Aorta (tissue), 5 donors: ENCODE measurements around the gene CALHM6. TPM values are rescaled to one million over a fixed set of nuclear protein-coding genes. Genes with fewer than 3 reads are reported as not detected.

Experiments
- ATAC-seq: fragments of 200-7000 bp; cut with Tn5 transposase; one replicate; pipeline ENCODE4 v1.9.1; 2022; ENCODE audit warnings: moderate library complexity; ENCODE audit not compliant: low FRiP score
- DNase-seq, 2 donors: peaks; one replicate each; pipeline ENCODE4 v3.0.0-alpha.2; 2020
- H3K27ac ChIP-seq, 2 donors: one replicate each; pipeline ENCODE4 v1.5.1; 2013; ENCODE audit warnings: low read length in 2 of 2, mild to moderate bottlenecking in 2 of 2, moderate library complexity in 2 of 2, control low read depth in 1 of 2, inconsistent platforms in 1 of 2, low read depth in 1 of 2
- H3K27me3 ChIP-seq, 2 donors: one replicate each; pipeline ENCODE4 v1.6.1; 2013; ENCODE audit warnings: control low read depth in 1 of 2, low read length in 1 of 2, mild to moderate bottlenecking in 1 of 2, moderate library complexity in 1 of 2; ENCODE audit not compliant: insufficient read depth in 2 of 2, control insufficient read depth in 1 of 2
- H3K36me3 ChIP-seq, 2 donors: one replicate each; pipeline ENCODE4 v1.6.1; 2013; ENCODE audit warnings: control low read depth in 1 of 2, low read length in 1 of 2, mild to moderate bottlenecking in 1 of 2; ENCODE audit not compliant: insufficient read depth in 2 of 2, control insufficient read depth in 1 of 2
- H3K4me1 ChIP-seq, 2 donors: one replicate each; pipeline ENCODE4 v1.6.1; 2013; ENCODE audit warnings: low read length in 2 of 2, control low read depth in 1 of 2, mild to moderate bottlenecking in 1 of 2, moderate library complexity in 1 of 2; ENCODE audit not compliant: insufficient read depth in 2 of 2, control insufficient read depth in 1 of 2
- H3K4me3 ChIP-seq, 2 donors: one replicate each; pipeline ENCODE4 v1.5.1; 2013; ENCODE audit warnings: low read length in 2 of 2, control low read depth in 1 of 2, mild to moderate bottlenecking in 1 of 2
- H3K9me3 ChIP-seq: one replicate; pipeline ENCODE4 v1.6.1; 2013; ENCODE audit warnings: mild to moderate bottlenecking, low read length; ENCODE audit not compliant: control insufficient read depth
- WGBS, 2 donors: extraction: QIAGEN DNeasy Blood & Tissue Kit; methylation state at CpG; one replicate each; pipeline ENCODE4 v1.1.7; 2013; 5-methylcytosine and 5-hydroxymethylcytosine counted together
- intact Hi-C, 2 donors: fragments of 100-400 bp; cut with DNase I; formaldehyde crosslinking; loops; one replicate each; pipeline versions ENCODE4 v1.14.2 to v1.15.0; 2022
- polyA plus RNA-seq, 2 donors: library from polyadenylated mRNA; stranded (reverse); fragments of 200-250 nt; gene quantifications; one replicate each; pipeline ENCODE4 v1.2.3, GENCODE V29; 2013
- total RNA-seq, 2 donors: library from RNA; stranded (reverse); fragmentation: NEBNext Ultra II Directional; extraction: Animal tissue kit (Norgen Biotek cat#: 25700); gene quantifications; one replicate each; pipeline ENCODE4 v1.2.1, GENCODE V29; 2021
- donor health status: healthy with polysubstance abuse.
- donor health status: Bipolar disorder and iron deficiency.
- donor health status: DM: no; HTN: no; CAD: no.
- donor health status: DM: no; HTN: no; CAD: no.
- donor health status: DM: yes; HTN: yes; CAD: no.

The CALHM6 gene
- total and polyA plus RNA-seq, 4 donors: 0.82 to 18.7 (median 3.8) TPM

- Histone ChIP-seq H3K9me3 (no peaks in the 10 kb centered on the region), H3K4me1 (peaks cover 1 to 4% of the 10 kb centered on the region in 2 donors), H3K27ac (no peak overlapping the region), H3K36me3 (peaks cover 2 to 5% of the 10 kb centered on the region in 2 donors), H3K4me3 (no peak overlapping the region), H3K27me3 (no peaks in the 10 kb centered on the region)
- intact Hi-C loops: loop anchor here in 1 of 2 donors (10.0 kb wide), 1 partner anchor 155 kb away; no protein-coding TSS in a partner anchor
- WGBS, 2 donors: 67 to 68% methylated on average over 1 of the region's 1 CpG
- no peak for DNase-seq
- no peak for ATAC-seq
Observed at GRCh38 chr6:116439522-116440051, 21.6 kb upstream of the CALHM6 start.

GRCh38 chr6:116443105-116443504 lies 18.1 kb upstream of the CALHM6 start:
- Histone ChIP-seq H3K27ac (no peak overlapping the region), H3K4me3 (no peak overlapping the region), H3K36me3 (no peaks in the 10 kb centered on the region), H3K9me3 (no peaks in the 10 kb centered on the region), H3K4me1 (peaks cover 3 to 4% of the 10 kb centered on the region in 2 donors), H3K27me3 (no peaks in the 10 kb centered on the region)
- no peak for DNase-seq
- WGBS, 2 donors: 35 to 47% methylated on average over 2 of the region's 2 CpGs
- ATAC-seq: no peak
- intact Hi-C loops: loop anchor here in 1 of 2 donors (10.0 kb wide), 1 partner anchor 158 kb away; no protein-coding TSS in a partner anchor

- Histone ChIP-seq H3K9me3 (no peaks in the 10 kb centered on the region), H3K4me3 (no peak overlapping the region), H3K27me3 (no peaks in the 10 kb centered on the region), H3K27ac (no peak overlapping the region), H3K4me1 (peaks cover 2 to 4% of the 10 kb centered on the region in 2 donors), H3K36me3 (no peaks in the 10 kb centered on the region)
- no peak for DNase-seq
- no peak for ATAC-seq
- 52 to 63% methylated on average over 3 of the region's 3 CpGs for WGBS, 2 donors
- intact Hi-C loops: loop anchor here in 1 of 2 donors (10.0 kb wide), 1 partner anchor 159 kb away; no protein-coding TSS in a partner anchor
Observed at GRCh38 chr6:116444092-116444491, 17.1 kb upstream of the CALHM6 start.

GRCh38 chr6:116444575-116444974 lies 16.6 kb upstream of the CALHM6 start:
- Histone ChIP-seq H3K9me3 (no peaks in the 10 kb centered on the region), H3K4me1 (peaks cover 1 to 4% of the 10 kb centered on the region in 2 donors), H3K36me3 (no peaks in the 10 kb centered on the region), H3K27ac (no peak overlapping the region), H3K27me3 (no peaks in the 10 kb centered on the region), H3K4me3 (no peak overlapping the region)
- 95 to 100% methylated on average over 1 of the region's 1 CpG for WGBS, 2 donors
- intact Hi-C loops: loop anchor here in 1 of 2 donors (10.0 kb wide), 1 partner anchor 160 kb away; no protein-coding TSS in a partner anchor
- ATAC-seq (no peak), DNase-seq (no peak)

GRCh38 chr6:116445102-116445501 lies 16.1 kb upstream of the CALHM6 start:
- H3K4me1 ChIP-seq: peaks cover 1 to 4% of the 10 kb centered on the region in 2 donors
- no peaks in the 10 kb centered on the region for H3K36me3 ChIP-seq
- no peak overlapping the region for H3K27ac ChIP-seq
- H3K9me3 ChIP-seq: no peaks in the 10 kb centered on the region
- ATAC-seq: no peak
- intact Hi-C loops: loop anchor here (5.0 to 10.0 kb wide), 2 partner anchors 158 to 160 kb away; no protein-coding TSS in a partner anchor
- H3K27me3 ChIP-seq: no peaks in the 10 kb centered on the region
- no peak overlapping the region for H3K4me3 ChIP-seq
- no peak for DNase-seq
- WGBS, 2 donors: 63 to 75% methylated on average over 5 of the region's 5 CpGs

- H3K4me1 ChIP-seq: peaks cover 1 to 4% of the 10 kb centered on the region in 2 donors
Observed at GRCh38 chr6:116446399-116446798, 14.8 kb upstream of the CALHM6 start.

GRCh38 chr6:116447052-116447451 lies 14.1 kb upstream of the CALHM6 start:
- WGBS, 2 donors: 28 to 38% methylated on average over 3 of the region's 3 CpGs

More at GRCh38 chr6:116446399-116446798, 14.8 kb upstream of the CALHM6 start:
- no peak for DNase-seq
- no peak for ATAC-seq
- Histone ChIP-seq H3K27ac (no peak overlapping the region), H3K27me3 (no peaks in the 10 kb centered on the region), H3K9me3 (no peaks in the 10 kb centered on the region), H3K4me3 (no peak overlapping the region), H3K36me3 (no peaks in the 10 kb centered on the region)
- WGBS, 2 donors: 90 to 97% methylated on average over 1 of the region's 1 CpG
- intact Hi-C loops: loop anchor here (5.0 to 10.0 kb wide), 2 partner anchors 159 to 162 kb away; no protein-coding TSS in a partner anchor

GRCh38 chr6:116447496-116448011 lies 13.6 kb upstream of the CALHM6 start:
- Histone ChIP-seq H3K27me3 (no peaks in the 10 kb centered on the region), H3K4me3 (no peak overlapping the region), H3K9me3 (no peaks in the 10 kb centered on the region), H3K4me1 (peaks cover 1 to 4% of the 10 kb centered on the region in 2 donors), H3K27ac (no peak overlapping the region), H3K36me3 (no peaks in the 10 kb centered on the region)
- intact Hi-C loops: loop anchor here (5.0 to 10.0 kb wide), 2 partner anchors 160 to 163 kb away; no protein-coding TSS in a partner anchor
- no peak for DNase-seq
- WGBS, 2 donors: 9 to 10% methylated on average over 2 of the region's 2 CpGs
- no peak for ATAC-seq

More at GRCh38 chr6:116447052-116447451, 14.1 kb upstream of the CALHM6 start:
- Histone ChIP-seq H3K9me3 (no peaks in the 10 kb centered on the region), H3K4me3 (no peak overlapping the region), H3K27me3 (no peaks in the 10 kb centered on the region), H3K27ac (no peak overlapping the region), H3K4me1 (peaks cover 1 to 4% of the 10 kb centered on the region in 2 donors), H3K36me3 (no peaks in the 10 kb centered on the region)
- intact Hi-C loops: loop anchor here (5.0 to 10.0 kb wide), 2 partner anchors 160 to 162 kb away; no protein-coding TSS in a partner anchor
- no peak for ATAC-seq
- DNase-seq: no peak
